GM23248 (cell line): Measurements from ENCODE around the gene C19orf12.

Source experiments
- EZH2 ChIP-seq: fragments of 200-600 bp; sonication (generic); IDR thresholded peaks from 2 replicates; pipeline ENCODE4 v1.6.1; 2018; ENCODE audit warnings: antibody characterized with exemption, mild to moderate bottlenecking; ENCODE audit not compliant: insufficient read depth, poor library complexity, severe bottlenecking
- EZH2phosphoT487 ChIP-seq: fragments of 200-600 bp; sonication (generic); IDR thresholded peaks from 2 replicates; pipeline ENCODE4 v1.6.1; 2018; ENCODE audit warnings: antibody characterized with exemption, moderate library complexity, mild to moderate bottlenecking, low read depth; ENCODE audit not compliant: insufficient read depth

DNA sequence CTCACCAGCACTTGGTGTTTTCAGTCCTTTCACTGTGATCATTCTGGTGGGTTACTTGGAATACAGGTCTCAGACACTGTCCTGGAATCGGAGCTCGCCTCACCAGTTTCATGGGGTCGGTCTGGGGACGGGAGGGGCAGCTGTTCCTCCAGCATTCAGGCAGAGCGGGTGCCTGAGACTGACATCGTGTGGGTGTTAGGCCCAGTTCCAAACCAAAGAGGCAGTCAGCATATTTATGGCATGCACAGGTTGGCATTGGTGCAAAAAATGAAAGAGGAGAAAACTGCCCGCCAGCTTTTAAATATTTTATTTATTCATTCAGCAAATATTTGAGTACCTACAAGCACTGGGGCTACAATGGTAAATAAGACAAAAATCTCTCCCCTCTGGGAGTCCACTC, 29.7 kb downstream of the C19orf12 start:
- TF ChIP-seq EZH2, result no peak
- TF ChIP-seq EZH2phosphoT487, result no peak
